H1 (cell line): ENCODE results near the gene TSC22D4. TPM values are rescaled to one million over a fixed set of nuclear protein-coding genes. Genes with fewer than 3 reads are reported as not detected.

Experiments used
- CHD1 ChIP-seq: IDR thresholded peaks from 2 replicates; pipeline ENCODE4 v1.6.1; 2012; ENCODE audit warnings: low read depth, low read length, improper control_type of control experiment
- CHD7 ChIP-seq: fragments of 300-600 bp; sonication (generic); IDR thresholded peaks from 2 replicates; pipeline ENCODE4 v1.7.1; 2012; ENCODE audit warnings: low read length, moderate library complexity, mild to moderate bottlenecking, inconsistent platforms; ENCODE audit not compliant: insufficient replicate concordance
- FOSL1 ChIP-seq: IDR thresholded peaks from 2 replicates; pipeline ENCODE4 v1.6.1; 2011; ENCODE audit warnings: mild to moderate bottlenecking, low read depth, low read length, moderate library complexity; ENCODE audit not compliant: insufficient read depth
- JUN ChIP-seq: IDR thresholded peaks from 2 replicates; pipeline ENCODE4 v1.6.1; 2011; ENCODE audit warnings: low read depth, mild to moderate bottlenecking, improper control_type of control experiment, low read length
- KDM4A ChIP-seq: IDR thresholded peaks from one replicate; pipeline ENCODE4 v1.7.1; 2012; ENCODE audit warnings: low read depth, mild to moderate bottlenecking, moderate library complexity, low read length, inconsistent platforms; ENCODE audit not compliant: severe bottlenecking
- MAX ChIP-seq: IDR thresholded peaks from 2 replicates; pipeline ENCODE4 v1.6.1; 2012; ENCODE audit warnings: inconsistent platforms
- NANOG ChIP-seq: IDR thresholded peaks from 2 replicates; pipeline ENCODE4 v1.6.1; 2011; ENCODE audit warnings: low read length, low read depth, mild to moderate bottlenecking, inconsistent platforms; ENCODE audit not compliant: insufficient read depth, poor library complexity, severe bottlenecking
- POLR2A ChIP-seq, 2 experiments: IDR thresholded peaks; 1 replicate in 1 of 2; 2 replicates in 1 of 2; pipeline ENCODE4 v1.6.1; 2011; ENCODE audit warnings: low read depth in 2 of 2, low read length in 2 of 2, mild to moderate bottlenecking in 2 of 2; ENCODE audit errors: control extremely low read depth in 1 of 2
- SUZ12 ChIP-seq: fragments of 200-600 bp; sonication (generic); IDR thresholded peaks from 2 replicates; pipeline ENCODE4 v1.6.1; 2012; ENCODE audit warnings: mild to moderate bottlenecking, inconsistent platforms, low read length, moderate library complexity, mixed read lengths
- TCF12 ChIP-seq: IDR thresholded peaks from 2 replicates; pipeline ENCODE4 v1.6.1; 2011; ENCODE audit warnings: low read depth, mild to moderate bottlenecking, low read length
- TEAD4 ChIP-seq: IDR thresholded peaks from 2 replicates; pipeline ENCODE4 v1.6.1; 2012; ENCODE audit warnings: low read depth, low read length, inconsistent platforms, mixed read lengths
- polyA plus RNA-seq, 7 experiments: library from polyadenylated mRNA; depleted of rRNA in 3 of 7; stranded (reverse) in 5 of 7; unstranded in 2 of 7; fragments of >200 nt in 5 of 7; fragments of 200-250 nt in 2 of 7; gene quantifications; 1 replicate in 5 of 7; 2 replicates in 1 of 7; 4 replicates in 1 of 7; pipeline versions ENCODE4 v1.2.1 to v1.2.3, GENCODE V29; 2011 to 2013; ENCODE audit warnings: missing spikeins in 2 of 7, mixed read lengths in 2 of 7
- total RNA-seq: library from RNA; stranded (reverse); fragmentation: NEBNext Ultra II Directional; extraction: Animal tissue kit (Norgen Biotek cat#: 25700); gene quantifications from 2 replicates; pipeline ENCODE4 v1.2.1, GENCODE V29; 2021

The TSC22D4 gene
- total and polyA plus RNA-seq, 2 of the 8 experiments (the other 6 are each of a cell fraction or from before 2014, with no cell fraction given), result 13.2 to 20.3 TPM

GRCh38 chr7:100452513-100452912, 26.5 kb downstream of the TSC22D4 start (continued):
- TF ChIP-seq CHD7 (no peak), POLR2A (IDR thresholded peaks at IDR 0.05; ENCODE audit: control extremely low read depth in 1 of 2, low read depth in 2 of 2, low read length in 2 of 2) (no peak), JUN (no peak), TEAD4 (no peak), KDM4A (no peak), SUZ12 (no peak), FOSL1 (no peak), MAX (no peak), CHD1 (no peak), NANOG (no peak), TCF12 (no peak)
- TF ChIP-seq, all 59 proteins: peak for 0
